ENCODE data around the gene EVPL.

The EVPL gene

DNA sequence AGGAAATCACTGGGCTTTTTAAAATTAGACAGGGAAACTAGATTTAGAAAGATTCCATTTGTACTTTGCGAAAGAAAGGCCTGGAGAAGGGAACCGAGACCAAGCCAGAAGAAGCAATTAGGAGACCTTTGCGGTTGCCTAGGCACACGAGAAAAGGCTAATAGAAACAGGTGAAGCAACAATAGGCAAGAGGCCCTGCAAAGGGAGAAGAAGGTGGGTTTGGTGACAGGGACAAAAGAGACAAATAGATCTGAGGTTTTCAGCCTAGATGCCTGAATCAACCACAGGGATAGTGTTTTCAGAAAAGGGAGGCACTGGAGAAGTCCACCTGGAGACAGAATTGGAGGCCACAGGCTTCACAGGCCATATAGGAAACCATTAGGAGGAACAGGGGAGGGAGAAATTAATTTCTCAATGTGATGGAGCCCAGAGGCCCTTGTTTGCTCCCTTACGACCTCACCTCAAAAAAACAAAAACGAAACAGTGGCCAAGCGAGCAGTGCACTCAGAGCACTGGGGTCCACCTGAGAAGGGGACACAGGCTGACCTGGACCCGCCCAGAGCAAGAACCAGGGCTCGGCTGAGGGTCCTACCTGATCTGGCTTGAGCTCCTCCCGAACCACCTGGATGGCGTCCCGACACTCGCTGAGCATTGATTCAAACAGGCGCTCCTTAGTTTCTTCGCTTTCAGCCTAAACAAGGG, 22.9 kb upstream of the EVPL start:
- peaks cover 45 to 94% of the 10 kb centered on the region in 2 donors for H3K36me3 ChIP-seq (replicated peaks in 1 of 2; ENCODE audit: control insufficient read depth in 2 of 2, insufficient read depth in 2 of 2, low read length in 2 of 2)
- no peak overlapping the region for H3K4me2 ChIP-seq (ENCODE audit: insufficient read depth, low read length, poor library complexity, severe bottlenecking)
- H2AFZ ChIP-seq (ENCODE audit: low read length): no peak overlapping the region
- peaks cover 1% of the 10 kb centered on the region for H3K79me1 ChIP-seq (ENCODE audit: low read depth, low read length)
- no CpG with 5 or more reads among the region's 15 CpGs for WGBS, 2 donors (ENCODE audit: extremely low coverage in 2 of 2, insufficient read length in 2 of 2, insufficient replicate concordance in 1 of 2)
- DNase-seq (ENCODE audit: low spot score): no peak
- no peak overlapping the region for H2BK5ac ChIP-seq (ENCODE audit: low read length)
- H2AK5ac ChIP-seq (ENCODE audit: low read depth, low read length): no peak overlapping the region
- H3K23ac ChIP-seq (ENCODE audit: low read depth, low read length, poor library complexity): no peak overlapping the region
- H2BK120ac ChIP-seq (ENCODE audit: low read depth, low read length): no peak overlapping the region
- H2BK15ac ChIP-seq (ENCODE audit: low read length): no peak overlapping the region
- H3K4me3 ChIP-seq (ENCODE audit: low read length in 2 of 2): no peak overlapping the region
- H3K14ac ChIP-seq (ENCODE audit: low read length): no peak overlapping the region
- no peak overlapping the region for H4K8ac ChIP-seq (ENCODE audit: low read depth, low read length)
- no peaks in the 10 kb centered on the region for H3K9me3 ChIP-seq (replicated peaks in 1 of 2; ENCODE audit: control insufficient read depth in 2 of 2, insufficient read depth in 1 of 2, low read depth in 1 of 2, low read length in 2 of 2)
- no peak overlapping the region for H3K4ac ChIP-seq (ENCODE audit: low read length)
- no peak overlapping the region for H3K18ac ChIP-seq (ENCODE audit: low read length)
- no peak overlapping the region for H3K9ac ChIP-seq (ENCODE audit: low read depth, low read length, poor library complexity)
- no peak overlapping the region for H2BK12ac ChIP-seq (ENCODE audit: low read length)
- peaks cover 0 to under 1% (median 0%) of the 10 kb centered on the region in 3 experiments for H3K27me3 ChIP-seq (ENCODE audit: control insufficient read depth in 3 of 3, insufficient read depth in 3 of 3, low read depth in 1 of 3, low read length in 3 of 3)
- no peak overlapping the region for H3K27ac ChIP-seq (replicated peaks; ENCODE audit: low read length)
- H4K91ac ChIP-seq (ENCODE audit: low read depth, low read length, poor library complexity): no peak overlapping the region
- H3K4me1 ChIP-seq (ENCODE audit: control insufficient read depth in 2 of 2, insufficient read depth in 1 of 2, low read depth in 1 of 2, low read length in 2 of 2): peaks cover 1 to 12% of the 10 kb centered on the region in 2 donors

GRCh38 chr17:76049239-76049638, 22.1 kb upstream of the EVPL start:
- no peak overlapping the region for H3K14ac ChIP-seq (ENCODE audit: low read length)
- H4K91ac ChIP-seq (ENCODE audit: low read depth, low read length, poor library complexity): no peak overlapping the region
- no peak overlapping the region for H2BK15ac ChIP-seq (ENCODE audit: low read length)
- no peak overlapping the region for H3K23ac ChIP-seq (ENCODE audit: low read depth, low read length, poor library complexity)
- H2BK12ac ChIP-seq (ENCODE audit: low read length): no peak overlapping the region
- H3K4me2 ChIP-seq (ENCODE audit: insufficient read depth, low read length, poor library complexity, severe bottlenecking): no peak overlapping the region
- H3K18ac ChIP-seq (ENCODE audit: low read length): no peak overlapping the region
- H3K9me3 ChIP-seq (replicated peaks in 1 of 2; ENCODE audit: control insufficient read depth in 2 of 2, insufficient read depth in 1 of 2, low read depth in 1 of 2, low read length in 2 of 2): no peaks in the 10 kb centered on the region
- H3K4me1 ChIP-seq (ENCODE audit: control insufficient read depth in 2 of 2, insufficient read depth in 1 of 2, low read depth in 1 of 2, low read length in 2 of 2): peaks cover 1 to 12% of the 10 kb centered on the region in 2 donors
- H4K8ac ChIP-seq (ENCODE audit: low read depth, low read length): no peak overlapping the region
- no peak overlapping the region for H3K4ac ChIP-seq (ENCODE audit: low read length)
- peaks cover 0 to 1% (median 0%) of the 10 kb centered on the region in 3 experiments for H3K27me3 ChIP-seq (ENCODE audit: control insufficient read depth in 3 of 3, insufficient read depth in 3 of 3, low read depth in 1 of 3, low read length in 3 of 3)
- WGBS, 2 donors (ENCODE audit: extremely low coverage in 2 of 2, insufficient read length in 2 of 2, insufficient replicate concordance in 1 of 2): no CpG with 5 or more reads among the region's 3 CpGs
- H2BK120ac ChIP-seq (ENCODE audit: low read depth, low read length): no peak overlapping the region
- H3K36me3 ChIP-seq (replicated peaks in 1 of 2; ENCODE audit: control insufficient read depth in 2 of 2, insufficient read depth in 2 of 2, low read length in 2 of 2): peaks cover 49 to 94% of the 10 kb centered on the region in 2 donors
- no peak overlapping the region for H2AFZ ChIP-seq (ENCODE audit: low read length)
- H2AK5ac ChIP-seq (ENCODE audit: low read depth, low read length): no peak overlapping the region
- H3K4me3 ChIP-seq (ENCODE audit: low read length in 2 of 2): no peak overlapping the region
- H2BK5ac ChIP-seq (ENCODE audit: low read length): no peak overlapping the region
- H3K9ac ChIP-seq (ENCODE audit: low read depth, low read length, poor library complexity): no peak overlapping the region
- H3K27ac ChIP-seq (replicated peaks; ENCODE audit: low read length): no peak overlapping the region
- peaks cover 1% of the 10 kb centered on the region for H3K79me1 ChIP-seq (ENCODE audit: low read depth, low read length)
- no peak for DNase-seq (ENCODE audit: low spot score)

DNA sequence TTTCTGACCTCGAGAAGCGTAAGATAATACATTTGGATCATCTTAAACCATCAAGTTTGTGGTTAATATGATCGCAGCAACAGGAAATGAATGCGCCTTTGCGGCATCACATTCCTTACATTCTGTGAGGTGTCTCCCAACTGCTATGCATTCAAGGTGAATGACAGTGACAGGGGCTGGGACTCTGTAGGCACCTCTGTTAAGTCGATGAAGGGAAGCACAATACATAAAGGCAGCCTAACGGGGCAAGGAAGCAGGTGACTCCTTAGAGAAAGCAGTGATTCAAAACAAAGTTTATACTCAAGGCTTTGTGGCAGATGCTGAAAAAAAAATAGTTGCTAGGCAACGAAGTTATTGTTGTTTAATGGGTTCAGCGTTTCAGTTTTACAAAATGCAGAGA, 21.6 kb upstream of the EVPL start:
- no peak overlapping the region for H2BK120ac ChIP-seq (ENCODE audit: low read depth, low read length)
- no peak overlapping the region for H3K27ac ChIP-seq (replicated peaks; ENCODE audit: low read length)
- H3K36me3 ChIP-seq (replicated peaks in 1 of 2; ENCODE audit: control insufficient read depth in 2 of 2, insufficient read depth in 2 of 2, low read length in 2 of 2): peaks cover 50 to 94% of the 10 kb centered on the region in 2 donors
- no peak overlapping the region for H2AFZ ChIP-seq (ENCODE audit: low read length)
- no peak overlapping the region for H3K23ac ChIP-seq (ENCODE audit: low read depth, low read length, poor library complexity)
- no peak overlapping the region for H3K18ac ChIP-seq (ENCODE audit: low read length)
- no peak overlapping the region for H2BK5ac ChIP-seq (ENCODE audit: low read length)
- H3K9me3 ChIP-seq (replicated peaks in 1 of 2; ENCODE audit: control insufficient read depth in 2 of 2, insufficient read depth in 1 of 2, low read depth in 1 of 2, low read length in 2 of 2): no peaks in the 10 kb centered on the region
- H3K27me3 ChIP-seq (ENCODE audit: control insufficient read depth in 3 of 3, insufficient read depth in 3 of 3, low read depth in 1 of 3, low read length in 3 of 3): peaks cover 0 to 1% (median 0%) of the 10 kb centered on the region in 3 experiments
- H3K4me2 ChIP-seq (ENCODE audit: insufficient read depth, low read length, poor library complexity, severe bottlenecking): no peak overlapping the region
- WGBS, 2 donors (ENCODE audit: extremely low coverage in 2 of 2, insufficient read length in 2 of 2, insufficient replicate concordance in 1 of 2): no CpG with 5 or more reads among the region's 9 CpGs
- no peak overlapping the region for H4K8ac ChIP-seq (ENCODE audit: low read depth, low read length)
- H2BK12ac ChIP-seq (ENCODE audit: low read length): no peak overlapping the region
- peaks cover 1% of the 10 kb centered on the region for H3K79me1 ChIP-seq (ENCODE audit: low read depth, low read length)
- H3K4me3 ChIP-seq (ENCODE audit: low read length in 2 of 2): no peak overlapping the region
- H2AK5ac ChIP-seq (ENCODE audit: low read depth, low read length): no peak overlapping the region
- no peak overlapping the region for H3K9ac ChIP-seq (ENCODE audit: low read depth, low read length, poor library complexity)
- H2BK15ac ChIP-seq (ENCODE audit: low read length): no peak overlapping the region
- DNase-seq (ENCODE audit: low spot score): no peak
- no peak overlapping the region for H4K91ac ChIP-seq (ENCODE audit: low read depth, low read length, poor library complexity)
- H3K14ac ChIP-seq (ENCODE audit: low read length): no peak overlapping the region
- peaks cover 1 to 12% of the 10 kb centered on the region in 2 donors for H3K4me1 ChIP-seq (ENCODE audit: control insufficient read depth in 2 of 2, insufficient read depth in 1 of 2, low read depth in 1 of 2, low read length in 2 of 2)
- H3K4ac ChIP-seq (ENCODE audit: low read length): no peak overlapping the region

GRCh38 chr17:76048025-76048605, 21.0 kb upstream of the EVPL start:
- H3K36me3 ChIP-seq (replicated peaks in 1 of 2; ENCODE audit: control insufficient read depth in 2 of 2, insufficient read depth in 2 of 2, low read length in 2 of 2): peaks cover 51 to 94% of the 10 kb centered on the region in 2 donors
- H3K27ac ChIP-seq (replicated peaks; ENCODE audit: low read length): no peak overlapping the region

More at GRCh38 chr17:76048025-76048605, 21.0 kb upstream of the EVPL start:
- no CpG with 5 or more reads among the region's 9 CpGs for WGBS, 2 donors (ENCODE audit: extremely low coverage in 2 of 2, insufficient read length in 2 of 2, insufficient replicate concordance in 1 of 2)
- Histone ChIP-seq H3K14ac (ENCODE audit: low read length) (no peak overlapping the region), H3K9ac (ENCODE audit: low read depth, low read length, poor library complexity) (no peak overlapping the region), H2BK15ac (ENCODE audit: low read length) (no peak overlapping the region), H3K4me2 (ENCODE audit: insufficient read depth, low read length, poor library complexity, severe bottlenecking) (no peak overlapping the region), H3K23ac (ENCODE audit: low read depth, low read length, poor library complexity) (no peak overlapping the region), H2AK5ac (ENCODE audit: low read depth, low read length) (no peak overlapping the region), H3K79me1 (ENCODE audit: low read depth, low read length) (peaks cover 1% of the 10 kb centered on the region), H3K4me1 (ENCODE audit: control insufficient read depth in 2 of 2, insufficient read depth in 1 of 2, low read depth in 1 of 2, low read length in 2 of 2) (peaks cover 1 to 12% of the 10 kb centered on the region in 2 donors), H2BK120ac (ENCODE audit: low read depth, low read length) (no peak overlapping the region), H3K18ac (ENCODE audit: low read length) (no peak overlapping the region), H4K91ac (ENCODE audit: low read depth, low read length, poor library complexity) (no peak overlapping the region), H2BK5ac (ENCODE audit: low read length) (no peak overlapping the region), H3K4ac (ENCODE audit: low read length) (no peak overlapping the region), H3K27me3 (ENCODE audit: control insufficient read depth in 3 of 3, insufficient read depth in 3 of 3, low read depth in 1 of 3, low read length in 3 of 3) (peaks cover 0 to 1% (median 0%) of the 10 kb centered on the region in 3 experiments), H2AFZ (ENCODE audit: low read length) (no peak overlapping the region), H3K4me3 (ENCODE audit: low read length in 2 of 2) (no peak overlapping the region), H4K8ac (ENCODE audit: low read depth, low read length) (no peak overlapping the region), H3K9me3 (replicated peaks in 1 of 2; ENCODE audit: control insufficient read depth in 2 of 2, insufficient read depth in 1 of 2, low read depth in 1 of 2, low read length in 2 of 2) (no peaks in the 10 kb centered on the region), H2BK12ac (ENCODE audit: low read length) (no peak overlapping the region)
- no peak for DNase-seq (ENCODE audit: low spot score)
